Breast epithelium (tissue), 4 donors: Measurements from ENCODE around the gene GIN1. TPM values are rescaled to one million over a fixed set of nuclear protein-coding genes. Genes with fewer than 3 reads are reported as not detected.
"Not testable (repeated sequence)": the region's sequence is repeated elsewhere in the genome, so short reads cannot be mapped to it uniquely, and the experiment has no call there.

ENCODE experiments used
- DNase-seq, 2 donors: peaks; one replicate each; pipeline ENCODE4 v3.0.0-alpha.2; 2019; ENCODE audit warnings: low spot score in 2 of 2
- H3K27ac ChIP-seq, 2 donors: fragments of 200-600 bp; sonication (generic) in 1 of 2; one replicate each; pipeline ENCODE4 v1.5.1; 2016 to 2019; ENCODE audit warnings: mild to moderate bottlenecking in 1 of 2
- H3K27me3 ChIP-seq, 2 donors: fragments of 200-600 bp; sonication (generic) in 1 of 2; one replicate each; pipeline versions ENCODE4 v1.5.1 to v1.6.0; 2017 to 2019; ENCODE audit warnings: control low read depth in 1 of 2, mild to moderate bottlenecking in 1 of 2
- H3K36me3 ChIP-seq: fragments of 200-600 bp; one replicate; pipeline ENCODE4 v1.5.1; 2019
- H3K4me1 ChIP-seq, 2 donors: fragments of 200-600 bp; sonication (generic); one replicate each; pipeline ENCODE4 v1.5.1; 2016 to 2019; ENCODE audit warnings: control low read depth in 1 of 2
- H3K4me3 ChIP-seq, 3 donors: fragments of 200-600 bp; sonication (generic); 1 replicate in 2 of 3; 2 replicates in 1 of 3; pipeline ENCODE4 v1.5.1; 2016 to 2019; ENCODE audit warnings: mild to moderate bottlenecking in 3 of 3, moderate library complexity in 2 of 3
- H3K9me3 ChIP-seq, 2 donors: fragments of 200-600 bp; sonication (generic) in 1 of 2; one replicate each; pipeline ENCODE4 v1.5.1; 2016 to 2019; ENCODE audit warnings: control low read depth in 1 of 2
- POLR2A ChIP-seq: fragments of 450-650 bp; IDR thresholded peaks from one replicate; pipeline ENCODE4 v1.6.1; 2016; ENCODE audit warnings: antibody characterized with exemption, mild to moderate bottlenecking, moderate library complexity
- POLR2AphosphoS5 ChIP-seq, 3 donors: sonication (generic); formaldehyde crosslinking; IDR thresholded peaks; one replicate each; pipeline ENCODE4 v1.6.1; 2017; ENCODE audit warnings: antibody characterized with exemption in 3 of 3
- intact Hi-C: fragments of 100-400 bp; cut with DNase I; formaldehyde crosslinking; loops from one replicate; pipeline ENCODE4 v1.15.1; 2023; ENCODE audit warnings: low total_unique reads
- total RNA-seq, 3 donors: library from RNA; depleted of rRNA; stranded (reverse); fragments of >200 nt; gene quantifications; one replicate each; pipeline ENCODE4 v1.1.0, GENCODE V29; 2016
- TF ChIP-seq, protein P1 (sequence below), 3 donors: fragments of 450-650 bp; IDR thresholded peaks; one replicate each; pipeline ENCODE4 v1.5.1; 2016 to 2017; ENCODE audit warnings: antibody characterized with exemption in 3 of 3, mild to moderate bottlenecking in 3 of 3, moderate library complexity in 3 of 3

GIN1 gene
- total RNA-seq, 3 donors from 2014 or later: 3.4 to 10.4 (median 4.9) TPM

DNA sequence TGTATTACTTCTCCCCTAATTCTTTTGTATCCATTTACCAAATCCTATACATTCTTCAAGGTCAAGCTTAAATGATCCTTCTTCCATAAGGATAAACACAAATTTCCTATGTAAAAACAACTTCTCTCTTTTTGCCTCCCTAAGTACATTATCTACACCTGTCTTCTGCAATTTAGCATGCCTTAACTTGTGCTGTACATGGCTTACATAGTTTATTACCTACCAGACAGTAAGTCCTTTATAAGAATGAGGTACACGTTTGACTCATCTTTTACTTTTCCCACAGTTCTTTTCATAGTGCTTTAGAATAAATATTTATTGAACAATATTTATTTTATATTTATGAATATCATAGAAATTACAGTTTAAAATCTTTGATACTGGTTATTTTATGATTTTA is 33.4 kb downstream of the GIN1 start:
- intact Hi-C loops: no loop called here
- DNase-seq: no peak
- Histone ChIP-seq H3K27ac (no peak overlapping the region), H3K4me3 (no peak overlapping the region), H3K27me3 (no peaks in the 10 kb centered on the region), H3K36me3 (no peaks in the 10 kb centered on the region), H3K9me3 (peaks cover 12 to 36% of the 10 kb centered on the region in 2 donors), H3K4me1 (no peaks in the 10 kb centered on the region)
- TF ChIP-seq POLR2AphosphoS5 (IDR thresholded peaks at IDR 0.05): no peak
- TF ChIP-seq, protein P1, sequence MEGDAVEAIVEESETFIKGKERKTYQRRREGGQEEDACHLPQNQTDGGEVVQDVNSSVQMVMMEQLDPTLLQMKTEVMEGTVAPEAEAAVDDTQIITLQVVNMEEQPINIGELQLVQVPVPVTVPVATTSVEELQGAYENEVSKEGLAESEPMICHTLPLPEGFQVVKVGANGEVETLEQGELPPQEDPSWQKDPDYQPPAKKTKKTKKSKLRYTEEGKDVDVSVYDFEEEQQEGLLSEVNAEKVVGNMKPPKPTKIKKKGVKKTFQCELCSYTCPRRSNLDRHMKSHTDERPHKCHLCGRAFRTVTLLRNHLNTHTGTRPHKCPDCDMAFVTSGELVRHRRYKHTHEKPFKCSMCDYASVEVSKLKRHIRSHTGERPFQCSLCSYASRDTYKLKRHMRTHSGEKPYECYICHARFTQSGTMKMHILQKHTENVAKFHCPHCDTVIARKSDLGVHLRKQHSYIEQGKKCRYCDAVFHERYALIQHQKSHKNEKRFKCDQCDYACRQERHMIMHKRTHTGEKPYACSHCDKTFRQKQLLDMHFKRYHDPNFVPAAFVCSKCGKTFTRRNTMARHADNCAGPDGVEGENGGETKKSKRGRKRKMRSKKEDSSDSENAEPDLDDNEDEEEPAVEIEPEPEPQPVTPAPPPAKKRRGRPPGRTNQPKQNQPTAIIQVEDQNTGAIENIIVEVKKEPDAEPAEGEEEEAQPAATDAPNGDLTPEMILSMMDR (IDR thresholded peaks at IDR 0.05): no peak

DNA sequence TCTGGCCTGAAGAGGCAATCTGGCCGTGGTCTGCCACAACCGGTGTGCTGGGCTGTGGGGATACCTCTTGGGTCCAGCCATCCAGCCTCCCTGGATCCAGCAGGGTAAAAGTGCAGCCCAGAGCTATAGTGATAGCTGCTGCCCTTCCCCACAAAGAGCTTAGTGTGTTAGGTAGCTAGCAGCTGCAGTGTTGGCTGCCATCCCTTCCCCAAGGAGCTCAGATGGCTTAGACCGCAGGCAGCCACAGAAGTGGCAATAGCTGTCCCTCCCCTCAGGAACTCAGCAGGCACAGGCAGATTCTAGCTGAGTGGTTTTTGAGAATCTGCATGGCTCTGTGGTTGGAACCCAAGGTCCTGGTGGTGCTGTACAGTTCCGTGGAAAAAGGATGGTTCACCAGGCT is 40.1 kb downstream of the GIN1 start:
- intact Hi-C loops: no loop called here
- Histone ChIP-seq H3K27me3 (no peaks in the 10 kb centered on the region), H3K27ac (no peak overlapping the region), H3K9me3 (peaks cover 37 to 96% of the 10 kb centered on the region in 2 donors), H3K4me1 (no peaks in the 10 kb centered on the region), H3K36me3 (no peaks in the 10 kb centered on the region), H3K4me3 (no peak overlapping the region)
- TF ChIP-seq, protein P1 (IDR thresholded peaks at IDR 0.05): no peak
- TF ChIP-seq POLR2A (no peak), POLR2AphosphoS5 (IDR thresholded peaks at IDR 0.05) (no peak)
- DNase-seq: no peak

DNA sequence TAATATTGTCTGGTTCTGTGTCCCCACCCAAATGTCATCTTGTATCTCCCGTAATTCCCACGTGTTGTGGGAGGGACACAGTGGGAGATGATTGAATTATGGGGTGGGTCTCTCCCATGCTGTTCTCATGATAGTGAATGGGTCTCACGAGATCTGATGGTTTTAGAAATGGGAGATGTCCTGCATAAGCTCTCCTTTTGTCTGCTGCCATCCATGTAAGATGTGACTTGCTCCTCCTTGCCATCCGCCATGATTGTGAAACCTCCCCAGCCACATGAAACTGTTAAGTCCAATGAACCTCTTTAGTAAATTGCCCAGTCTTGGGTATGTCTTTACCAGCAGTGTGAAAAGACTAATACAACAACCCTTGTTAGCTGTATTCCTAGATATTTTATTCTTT is 44.5 kb downstream of the GIN1 start:
- H3K4me1 ChIP-seq: no peaks in the 10 kb centered on the region
- no peak for DNase-seq
- H3K36me3 ChIP-seq: no peaks in the 10 kb centered on the region
- H3K9me3 ChIP-seq: peaks cover 41 to 76% of the 10 kb centered on the region in 2 donors
- no peak for TF ChIP-seq POLR2A
- TF ChIP-seq, protein P1 (IDR thresholded peaks at IDR 0.05): no peak
- H3K4me3 ChIP-seq: no peak overlapping the region
- H3K27me3 ChIP-seq: no peaks in the 10 kb centered on the region
- intact Hi-C loops: no loop called here
- H3K27ac ChIP-seq: no peak overlapping the region

DNA sequence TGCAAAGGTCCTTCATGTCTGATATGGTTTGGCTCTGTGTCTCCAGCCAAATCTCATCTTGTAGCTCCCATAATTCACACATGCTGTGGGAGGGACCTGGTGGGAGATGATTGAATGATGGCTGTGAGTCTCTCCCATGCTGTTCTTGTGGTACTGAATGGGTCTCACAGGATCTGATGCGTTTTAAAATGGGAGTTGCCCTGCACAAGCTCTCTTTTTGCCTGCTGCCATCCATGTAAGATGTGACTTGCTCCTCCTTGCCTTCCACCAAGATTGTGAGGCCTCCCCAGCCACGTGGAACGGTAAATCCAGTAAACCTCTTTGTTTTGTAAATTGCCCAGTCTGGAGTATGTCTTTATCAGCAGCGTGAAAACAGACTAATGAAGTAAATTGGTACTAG is 46.4 kb downstream of the GIN1 start:
- DNase-seq, H3K4me3 ChIP-seq, H3K36me3 ChIP-seq, H3K4me1 ChIP-seq, H3K27ac ChIP-seq, intact Hi-C loops, H3K27me3 ChIP-seq: not testable (repeated sequence)
- peaks cover 27 to 58% of the 10 kb centered on the region in 2 donors for H3K9me3 ChIP-seq

DNA sequence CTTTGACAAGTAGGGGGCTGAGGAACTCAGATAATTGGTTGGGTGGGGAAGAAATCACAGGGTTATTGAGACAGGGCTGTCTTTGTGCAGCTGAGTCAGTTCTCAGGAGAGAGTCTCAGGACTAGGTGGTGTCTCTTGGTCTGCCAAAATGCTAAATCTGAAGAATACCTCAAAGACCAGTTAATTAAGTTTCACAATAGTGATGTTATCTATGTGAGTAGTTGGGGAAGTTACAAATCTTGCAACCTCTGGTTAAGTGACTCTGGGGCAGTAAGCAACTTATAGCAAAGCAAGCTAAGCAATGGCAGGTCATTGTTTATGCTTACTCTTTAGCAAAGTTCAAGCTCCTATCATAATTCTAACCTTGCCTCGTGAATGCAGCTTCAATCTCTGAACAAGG is 53.6 kb downstream of the GIN1 start:
- H3K4me3 ChIP-seq: no peak overlapping the region
- intact Hi-C loops: no loop called here

More for the DNA sequence above, 53.6 kb downstream of the GIN1 start:
- Histone ChIP-seq H3K4me1 (no peaks in the 10 kb centered on the region), H3K36me3 (no peaks in the 10 kb centered on the region), H3K27me3 (no peaks in the 10 kb centered on the region), H3K9me3 (no peaks in the 10 kb centered on the region), H3K27ac (no peak overlapping the region)
- no peak for DNase-seq
- no peak for TF ChIP-seq POLR2A
- no peak for TF ChIP-seq POLR2AphosphoS5 (IDR thresholded peaks at IDR 0.05)
- TF ChIP-seq, protein P1 (IDR thresholded peaks at IDR 0.05): no peak
